A549 (cell line): Measurements from ENCODE around the gene LIN7B.

Experiments used
- BCL3 ChIP-seq: fragments of >200 bp; sonication (Bioruptor Twin); formaldehyde crosslinking; IDR thresholded peaks from 3 replicates; pipeline ENCODE4 v1.6.1; 2016
- CHD4 ChIP-seq: fragments of 200-600 bp; sonication (generic); IDR thresholded peaks from 2 replicates; pipeline ENCODE4 v1.6.1; 2016; ENCODE audit warnings: antibody characterized with exemption, mild to moderate bottlenecking, borderline replicate concordance
- CTCF ChIP-seq: fragments of >200 bp; sonication (Bioruptor Twin); formaldehyde crosslinking; IDR thresholded peaks from 3 replicates; pipeline ENCODE4 v1.5.1; 2016
- EHMT2 ChIP-seq: fragments of 200-600 bp; sonication (generic); IDR thresholded peaks from 2 replicates; pipeline ENCODE4 v1.6.1; 2016; ENCODE audit warnings: antibody characterized with exemption, low read depth, mild to moderate bottlenecking, moderate library complexity
- EP300 ChIP-seq, 2 experiments: fragments of >200 bp; sonication (Bioruptor Twin); formaldehyde crosslinking; IDR thresholded peaks; 2 replicates in 1 of 2; 3 replicates in 1 of 2; pipeline ENCODE4 v1.6.1; 2016 to 2017
- FOXS1 ChIP-seq: fragments of 250-450 bp; sonication (Bioruptor Pico); IDR thresholded peaks from 2 replicates; pipeline ENCODE4 v1.5.0; 2020; ENCODE audit warnings: mild to moderate bottlenecking, moderate library complexity
- JUN ChIP-seq, 2 experiments: fragments of >200 bp; sonication (Bioruptor Twin); formaldehyde crosslinking; IDR thresholded peaks; 2 replicates in 1 of 2; 3 replicates in 1 of 2; pipeline ENCODE4 v1.6.1; 2016 to 2017
- MAZ ChIP-seq: fragments of 150-350 bp; IDR thresholded peaks from 2 replicates; pipeline ENCODE4 v1.6.1; 2014; ENCODE audit warnings: antibody characterized with exemption, low read depth, low read length, borderline replicate concordance
- POLR2A ChIP-seq: IDR thresholded peaks from 2 replicates; pipeline ENCODE4 v1.6.1; 2012; ENCODE audit warnings: mild to moderate bottlenecking, low read length
- RCOR1 ChIP-seq: fragments of 150-350 bp; IDR thresholded peaks from 2 replicates; pipeline ENCODE4 v1.6.1; 2014; ENCODE audit warnings: antibody characterized with exemption, low read length, low read depth
- RFX5 ChIP-seq: fragments of 450-650 bp; IDR thresholded peaks from 2 replicates; pipeline ENCODE4 v1.7.1; 2014; ENCODE audit warnings: antibody characterized with exemption, mild to moderate bottlenecking, moderate library complexity
- SMC3 ChIP-seq: fragments of >200 bp; sonication (Bioruptor Twin); formaldehyde crosslinking; IDR thresholded peaks from 3 replicates; pipeline ENCODE4 v1.6.1; 2018; ENCODE audit warnings: inconsistent platforms
- TF ChIP-seq, protein P1 (sequence below): IDR thresholded peaks from 2 replicates; pipeline ENCODE4 v1.6.1; 2012

DNA sequence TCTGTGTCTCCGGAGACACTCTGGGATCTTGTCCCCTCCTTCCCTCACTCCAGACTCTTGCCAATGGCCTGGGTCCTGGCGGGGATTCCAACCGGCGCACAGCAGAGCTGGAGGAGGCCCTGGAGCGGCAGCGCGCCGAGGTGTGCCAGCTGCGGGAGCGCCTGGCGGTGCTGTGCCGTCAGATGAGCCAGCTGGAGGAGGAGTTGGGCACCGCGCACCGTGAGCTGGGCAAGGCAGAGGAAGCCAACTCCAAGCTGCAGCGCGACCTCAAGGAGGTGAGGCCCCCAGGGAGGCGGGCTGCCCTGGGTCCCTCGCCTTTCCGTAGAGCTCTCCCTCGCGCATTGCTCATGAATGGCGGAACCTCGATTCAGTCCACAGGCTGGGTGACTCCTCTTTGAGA is 16.2 kb downstream of the LIN7B start:
- TF ChIP-seq CTCF = no peak
- no peak for TF ChIP-seq POLR2A
- no peak for TF ChIP-seq JUN (IDR thresholded peaks at IDR 0.05)
- no peak for TF ChIP-seq FOXS1
- no peak for TF ChIP-seq EHMT2
- no peak for TF ChIP-seq EP300 (IDR thresholded peaks at IDR 0.05)
- TF ChIP-seq, protein P1, sequence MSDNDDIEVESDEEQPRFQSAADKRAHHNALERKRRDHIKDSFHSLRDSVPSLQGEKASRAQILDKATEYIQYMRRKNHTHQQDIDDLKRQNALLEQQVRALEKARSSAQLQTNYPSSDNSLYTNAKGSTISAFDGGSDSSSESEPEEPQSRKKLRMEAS = no peak
- no peak for TF ChIP-seq MAZ
- no peak for TF ChIP-seq CHD4
- TF ChIP-seq BCL3 = no peak
- no peak for TF ChIP-seq SMC3
- no peak for TF ChIP-seq RCOR1
- TF ChIP-seq RFX5 = no peak
